Lung (tissue), 12 donors: ENCODE data around the gene TMEM272. TPM values are rescaled to one million over a fixed set of nuclear protein-coding genes. Genes with fewer than 3 reads are reported as not detected.

ENCODE experiments used
- ATAC-seq: fragments of 200-7000 bp; cut with Tn5 transposase; one replicate; pipeline ENCODE4 v1.9.1; 2020; ENCODE audit warnings: moderate number of reproducible peaks; ENCODE audit not compliant: insufficient read depth, low FRiP score
- DNase-seq, 3 donors: peaks; one replicate each; pipeline ENCODE4 v3.0.0-alpha.2; 2013 to 2017
- H3K27ac ChIP-seq, 2 donors: one replicate each; pipeline ENCODE4 v1.5.1; 2013; ENCODE audit warnings: mild to moderate bottlenecking in 2 of 2, moderate library complexity in 2 of 2, control low read depth in 1 of 2, inconsistent platforms in 1 of 2, low read depth in 1 of 2, low read length in 1 of 2
- H3K27me3 ChIP-seq, 3 donors: one replicate each; pipeline ENCODE4 v1.5.1; 2013; ENCODE audit warnings: low read length in 2 of 3; ENCODE audit not compliant: control insufficient read depth in 3 of 3, insufficient read depth in 3 of 3
- H3K36me3 ChIP-seq, 4 donors: one replicate each; pipeline ENCODE4 v1.5.1; 2013; ENCODE audit warnings: low read length in 4 of 4, mild to moderate bottlenecking in 1 of 4, moderate library complexity in 1 of 4; ENCODE audit not compliant: control insufficient read depth in 4 of 4, insufficient read depth in 4 of 4
- H3K4me1 ChIP-seq, 5 donors: one replicate each; pipeline ENCODE4 v1.5.1; 2013; ENCODE audit warnings: low read length in 5 of 5, mild to moderate bottlenecking in 2 of 5, moderate library complexity in 1 of 5; ENCODE audit not compliant: control insufficient read depth in 5 of 5, insufficient read depth in 5 of 5
- H3K4me3 ChIP-seq: one replicate; pipeline ENCODE4 v1.5.1; 2013; ENCODE audit warnings: mild to moderate bottlenecking, control low read depth, moderate library complexity
- H3K9ac ChIP-seq, 2 donors: one replicate each; pipeline ENCODE4 v1.5.1; 2013; ENCODE audit warnings: low read length in 2 of 2, control low read depth in 1 of 2; ENCODE audit not compliant: insufficient read depth in 1 of 2
- H3K9me3 ChIP-seq, 4 donors: one replicate each; pipeline ENCODE4 v1.5.1; 2013; ENCODE audit warnings: low read length in 3 of 4, mild to moderate bottlenecking in 1 of 4, moderate library complexity in 1 of 4; ENCODE audit not compliant: control insufficient read depth in 4 of 4, insufficient read depth in 3 of 4
- WGBS, 2 donors: extraction: QIAGEN DNeasy Blood & Tissue Kit; methylation state at CpG; one replicate each; pipeline ENCODE4 v1.1.7; 2013; 5-methylcytosine and 5-hydroxymethylcytosine counted together
- polyA plus RNA-seq, 2 donors: library from polyadenylated mRNA; stranded (reverse); fragments of 200-250 nt; gene quantifications; one replicate each; pipeline ENCODE4 v1.2.1, GENCODE V29; 2013
- total RNA-seq, 2 donors: library from RNA; depleted of rRNA in 1 of 2; stranded (reverse); fragments of >200 nt in 1 of 2; gene quantifications; one replicate each; pipeline ENCODE4 v1.2.1, GENCODE V29; 2014 to 2021
- TF ChIP-seq, protein P1 (sequence below): IDR thresholded peaks from 2 replicates; pipeline ENCODE4 v1.5.1; 2012; ENCODE audit warnings: mild to moderate bottlenecking; ENCODE audit errors: control extremely low read depth, extremely low read depth
- donor health status: control.
- donor health status: control.
- donor health status: Bipolar disorder and iron deficiency.
- donor health status: healthy.
- donor health status: DM: yes; HTN: yes; CAD: no.

The TMEM272 gene
- total and polyA plus RNA-seq, 4 donors = 0.08 to 0.55 (median 0.09) TPM

DNA sequence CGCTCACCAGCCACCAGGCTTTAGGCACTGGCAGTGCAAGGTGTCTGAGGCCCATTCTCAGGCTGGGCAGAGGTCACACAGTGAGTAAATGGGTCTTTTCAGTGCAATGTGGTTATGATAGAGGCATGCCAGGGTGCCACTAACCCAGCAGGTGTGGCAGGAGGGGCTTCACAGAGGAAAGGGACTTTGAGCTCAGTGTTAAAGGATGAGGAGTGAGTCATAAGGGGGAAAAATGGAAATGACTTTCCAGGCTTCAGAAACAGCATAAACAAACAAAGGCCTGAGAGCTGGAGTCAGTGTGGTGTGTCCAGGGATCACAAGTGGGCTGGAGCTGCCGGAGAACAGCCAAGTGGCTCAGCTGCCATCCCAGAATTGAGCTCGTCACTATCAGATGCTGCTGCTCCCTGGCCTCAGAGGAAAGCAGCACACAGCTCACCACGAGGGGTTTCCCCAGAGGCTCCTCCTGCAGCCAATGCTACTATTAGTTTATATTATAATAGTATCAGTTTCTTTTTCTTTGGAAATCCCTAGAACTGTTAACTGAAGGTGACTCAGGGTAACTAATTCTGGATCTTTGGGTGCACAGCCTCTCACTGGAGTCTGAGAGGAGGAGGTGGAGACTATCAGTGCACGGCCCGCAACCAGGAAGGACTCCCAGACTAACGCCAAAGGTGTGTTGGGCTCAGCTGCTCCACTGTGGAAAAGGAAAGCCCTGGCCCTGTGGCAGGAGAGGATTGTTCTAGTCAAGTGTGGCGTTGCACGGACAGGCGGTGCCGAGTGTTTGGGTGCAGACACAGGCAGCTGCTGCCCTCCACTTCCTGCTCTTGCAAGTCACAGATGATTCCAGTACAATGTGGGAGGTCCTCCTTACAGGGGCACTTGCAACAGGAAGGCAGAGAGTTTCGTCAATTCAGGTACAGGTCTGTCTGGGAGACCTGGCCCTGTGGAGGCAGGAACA lies 80.5 kb downstream of the TMEM272 start:
- Histone ChIP-seq H3K27me3 (no peaks in the 10 kb centered on the region), H3K27ac (peak overlapping the region in 1 of 2 donors; percentile 61), H3K9ac (peak overlapping the region in 1 of 2 donors; percentile 27), H3K9me3 (no peaks in the 10 kb centered on the region), H3K36me3 (peaks cover 0 to 21% (median 10%) of the 10 kb centered on the region in 4 donors), H3K4me3 (no peak overlapping the region), H3K4me1 (peaks cover 8 to 22% (median 12%) of the 10 kb centered on the region in 5 donors)
- TF ChIP-seq, protein P1, sequence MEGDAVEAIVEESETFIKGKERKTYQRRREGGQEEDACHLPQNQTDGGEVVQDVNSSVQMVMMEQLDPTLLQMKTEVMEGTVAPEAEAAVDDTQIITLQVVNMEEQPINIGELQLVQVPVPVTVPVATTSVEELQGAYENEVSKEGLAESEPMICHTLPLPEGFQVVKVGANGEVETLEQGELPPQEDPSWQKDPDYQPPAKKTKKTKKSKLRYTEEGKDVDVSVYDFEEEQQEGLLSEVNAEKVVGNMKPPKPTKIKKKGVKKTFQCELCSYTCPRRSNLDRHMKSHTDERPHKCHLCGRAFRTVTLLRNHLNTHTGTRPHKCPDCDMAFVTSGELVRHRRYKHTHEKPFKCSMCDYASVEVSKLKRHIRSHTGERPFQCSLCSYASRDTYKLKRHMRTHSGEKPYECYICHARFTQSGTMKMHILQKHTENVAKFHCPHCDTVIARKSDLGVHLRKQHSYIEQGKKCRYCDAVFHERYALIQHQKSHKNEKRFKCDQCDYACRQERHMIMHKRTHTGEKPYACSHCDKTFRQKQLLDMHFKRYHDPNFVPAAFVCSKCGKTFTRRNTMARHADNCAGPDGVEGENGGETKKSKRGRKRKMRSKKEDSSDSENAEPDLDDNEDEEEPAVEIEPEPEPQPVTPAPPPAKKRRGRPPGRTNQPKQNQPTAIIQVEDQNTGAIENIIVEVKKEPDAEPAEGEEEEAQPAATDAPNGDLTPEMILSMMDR = no peak
- ATAC-seq = peak; percentile 57
- peak; percentile 76 to 83 (median 77) for DNase-seq
- WGBS, 2 donors = 20 to 22% methylated on average over 12 of the region's 12 CpGs

DNA sequence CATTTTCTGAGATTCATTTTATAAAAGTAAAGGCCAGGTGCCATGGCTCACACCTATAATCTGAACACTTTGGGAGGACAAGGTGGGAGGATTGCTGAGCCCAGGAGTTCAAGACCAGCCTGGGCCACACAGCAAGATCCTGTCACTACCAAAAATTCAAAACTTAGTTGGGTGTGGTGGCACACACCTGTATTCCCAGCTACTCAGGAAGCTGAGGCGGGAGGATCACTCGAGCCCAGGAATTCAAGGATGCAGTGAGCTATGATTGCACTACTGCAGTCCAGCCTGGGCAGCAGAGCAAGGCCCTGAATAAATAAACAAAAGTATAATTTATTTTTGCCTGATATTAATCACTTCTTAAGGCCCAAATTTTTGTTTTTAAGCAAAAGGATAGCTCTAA lies 81.5 kb downstream of the TMEM272 start:
- Histone ChIP-seq H3K27ac (no peak overlapping the region), H3K4me3 (no peak overlapping the region), H3K4me1 (peaks cover 3 to 22% (median 8%) of the 10 kb centered on the region in 5 donors), H3K9ac (no peak overlapping the region), H3K27me3 (no peaks in the 10 kb centered on the region), H3K36me3 (peaks cover 0 to 26% (median 10%) of the 10 kb centered on the region in 4 donors), H3K9me3 (no peaks in the 10 kb centered on the region)
- no peak for DNase-seq
- TF ChIP-seq, protein P1 = no peak
- 80 to 91% methylated on average over 2 of the region's 2 CpGs for WGBS, 2 donors
- no peak for ATAC-seq

Other genes with a start within 250 kb of the TMEM272 start
- 10 to 100 TPM in 1 of 2 donors, 1 to 10 TPM in 1; 8.5 to 14.1 TPM for gene DHRS12, start 41.0 kb downstream of the TMEM272 start, total RNA-seq
- gene DHRS12, start 41.0 kb downstream of the TMEM272 start, polyA plus RNA-seq = 10 to 100 TPM in 1 of 2 donors, 1 to 10 TPM in 1; 9.8 to 17.9 TPM
- gene CCDC70, start 16.8 kb upstream of the TMEM272 start, total RNA-seq = not detected
- gene CCDC70, start 16.8 kb upstream of the TMEM272 start, polyA plus RNA-seq = not detected
- 10 to 100 TPM in 1 of 2 donors, 1 to 10 TPM in 1; 6.8 to 10.2 TPM for gene ATP7B, start 166.3 kb upstream of the TMEM272 start, total RNA-seq
- 1 to 10 TPM; 1.4 to 2.0 TPM for gene ATP7B, start 166.3 kb upstream of the TMEM272 start, polyA plus RNA-seq
- gene ALG11, start 167.2 kb upstream of the TMEM272 start, total RNA-seq = 10 to 100 TPM; 24.4 to 31.3 TPM
- 1 to 10 TPM; 5.3 to 8.7 TPM for gene ALG11, start 167.2 kb upstream of the TMEM272 start, polyA plus RNA-seq
- 10 to 100 TPM; 14.8 to 26.8 TPM for gene UTP14C, start 179.5 kb upstream of the TMEM272 start, total RNA-seq
- 1 to 10 TPM; 2.8 to 8.2 TPM for gene UTP14C, start 179.5 kb upstream of the TMEM272 start, polyA plus RNA-seq